C4-2B (cell line): ENCODE results near the gene AURKAIP1.
"Not testable (repeated sequence)": the region's sequence is repeated elsewhere in the genome, so short reads cannot be mapped to it uniquely, and the experiment has no call there.

ENCODE experiments used
- H3K27ac ChIP-seq: fragments of 450-650 bp; 2 replicates; pipeline ENCODE4 v1.5.1; 2017
- CTCF ChIP-seq: fragments of 450-650 bp; conservative IDR thresholded peaks from 2 replicates; pipeline ENCODE4 v1.5.1; 2017; ENCODE audit warnings: mild to moderate bottlenecking
- ZFX ChIP-seq: fragments of 450-650 bp; IDR thresholded peaks from 2 replicates; pipeline ENCODE4 v1.6.1; 2017

AURKAIP1 gene

GRCh38 chr1:1420654-1421141 lies 45.7 kb upstream of the AURKAIP1 start:
- peak overlapping the region; percentile 50 for H3K27ac ChIP-seq

GRCh38 chr1:1419813-1420653 lies 45.0 kb upstream of the AURKAIP1 start:
- H3K27ac ChIP-seq = peak overlapping the region; percentile 50
- no peak; the same call in 1 of the 2 replicates for TF ChIP-seq CTCF
- peak; percentile 88; the same call in 1 of the 2 replicates for TF ChIP-seq ZFX

More at GRCh38 chr1:1420654-1421141, 45.7 kb upstream of the AURKAIP1 start:
- TF ChIP-seq ZFX (no peak), CTCF (no peak)

GRCh38 chr1:1419363-1419812 lies 44.4 kb upstream of the AURKAIP1 start:
- TF ChIP-seq CTCF (no peak), ZFX (no peak)
- H3K27ac ChIP-seq = peak overlapping the region; percentile 50; the same call in 1 of the 2 replicates

GRCh38 chr1:1418464-1419362 lies 43.7 kb upstream of the AURKAIP1 start:
- TF ChIP-seq CTCF = no peak
- peak; percentile 68; the same call in 1 of the 2 replicates for TF ChIP-seq ZFX
- H3K27ac ChIP-seq = peak overlapping the region; percentile 16

- H3K27ac ChIP-seq = not testable (repeated sequence)
Observed at GRCh38 chr1:1417825-1418463, 42.9 kb upstream of the AURKAIP1 start.

GRCh38 chr1:1417396-1417795 lies 42.4 kb upstream of the AURKAIP1 start:
- not testable (repeated sequence) for H3K27ac ChIP-seq

GRCh38 chr1:1415751-1416150 lies 40.7 kb upstream of the AURKAIP1 start:
- H3K27ac ChIP-seq = no peak overlapping the region
- TF ChIP-seq CTCF (no peak), ZFX (no peak)

GRCh38 chr1:1412311-1412902 lies 37.4 kb upstream of the AURKAIP1 start:
- not testable (repeated sequence) for H3K27ac ChIP-seq
